Dendritic cell treated with granulocyte-macrophage colony-stimulating factor and Interleukin-4, amounts not matched to agents 40 ng/mL and 50 ng/mL, for 4 days (primary cell): ENCODE data around the gene PTH1R.

Source experiments
- H3K27ac Mint-ChIP-seq: one replicate; pipeline ENCODE4 v1.8.0; 2022; ENCODE audit warnings: mild to moderate bottlenecking, mixed read lengths
- H3K27me3 Mint-ChIP-seq: one replicate; pipeline ENCODE4 v1.8.0; 2022; ENCODE audit warnings: mild to moderate bottlenecking, mixed read lengths
- H3K36me3 Mint-ChIP-seq: one replicate; pipeline ENCODE4 v1.8.0; 2022; ENCODE audit warnings: low read depth, mixed read lengths
- H3K4me1 Mint-ChIP-seq: one replicate; pipeline ENCODE4 v1.8.0; 2022; ENCODE audit warnings: low read depth, mixed read lengths
- H3K4me3 Mint-ChIP-seq: one replicate; pipeline ENCODE4 v1.8.0; 2022; ENCODE audit warnings: mild to moderate bottlenecking, moderate library complexity, mixed read lengths
- H3K9me3 Mint-ChIP-seq: one replicate; pipeline ENCODE4 v1.8.0; 2022; ENCODE audit warnings: mixed read lengths
- intact Hi-C: fragments of 100-400 bp; cut with micrococcal nuclease; formaldehyde crosslinking; loops from one replicate; pipeline ENCODE4 v1.15.0; 2022

The PTH1R gene

DNA sequence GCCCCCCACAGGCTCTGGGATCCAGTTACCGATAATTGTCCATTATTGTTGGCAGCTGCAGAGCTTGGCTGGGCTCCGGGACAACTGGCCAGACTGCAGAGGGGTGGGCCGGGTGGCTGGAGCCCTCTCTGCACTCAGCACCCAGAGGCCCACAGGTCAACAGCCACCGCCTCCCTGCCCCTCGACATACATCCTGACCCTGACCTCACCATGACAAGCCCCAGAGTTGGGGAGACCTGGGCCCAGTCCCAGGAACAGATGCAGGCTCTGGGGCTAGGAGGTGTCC is 22.4 kb downstream of the PTH1R start:
- peaks cover 53% of the 10 kb centered on the region for H3K27me3 Mint-ChIP-seq
- no peaks in the 10 kb centered on the region for H3K9me3 Mint-ChIP-seq
- H3K27ac Mint-ChIP-seq, result no peak overlapping the region
- no peak overlapping the region for H3K4me3 Mint-ChIP-seq
- intact Hi-C loops, result no loop called here
- peaks cover 19% of the 10 kb centered on the region for H3K4me1 Mint-ChIP-seq
- no peaks in the 10 kb centered on the region for H3K36me3 Mint-ChIP-seq

- H3K27ac Mint-ChIP-seq, result no peak overlapping the region
- peaks cover 50% of the 10 kb centered on the region for H3K27me3 Mint-ChIP-seq
- H3K4me1 Mint-ChIP-seq, result peaks cover 19% of the 10 kb centered on the region
- intact Hi-C loops, result no loop called here
- H3K36me3 Mint-ChIP-seq, result no peaks in the 10 kb centered on the region
- no peak overlapping the region for H3K4me3 Mint-ChIP-seq
- H3K9me3 Mint-ChIP-seq, result no peaks in the 10 kb centered on the region
Observed at GRCh38 chr3:46900356-46900755, 22.8 kb downstream of the PTH1R start.

DNA sequence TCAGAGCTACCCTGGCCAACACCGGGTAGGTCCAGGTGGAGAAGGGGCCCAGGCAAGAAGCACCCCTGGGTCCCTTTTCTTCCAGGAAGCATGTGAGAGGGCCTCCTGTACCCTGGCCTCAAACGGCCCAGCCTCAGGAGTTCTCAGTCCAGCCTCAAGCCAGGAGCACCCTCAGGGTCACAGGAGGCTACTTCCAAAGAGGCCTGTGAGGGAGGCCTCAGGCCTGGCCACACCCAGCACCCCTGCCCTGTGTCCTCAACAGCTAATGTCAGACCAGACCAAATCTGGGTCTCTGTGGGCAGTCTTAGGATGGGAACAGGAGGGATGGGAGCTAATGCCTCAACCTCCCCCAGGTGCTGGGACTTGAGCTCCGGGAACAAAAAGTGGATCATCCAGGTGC is 23.5 kb downstream of the PTH1R start:
- H3K27ac Mint-ChIP-seq, result no peak overlapping the region
- no peak overlapping the region for H3K4me3 Mint-ChIP-seq
- H3K36me3 Mint-ChIP-seq, result no peaks in the 10 kb centered on the region
- H3K27me3 Mint-ChIP-seq, result peaks cover 46% of the 10 kb centered on the region
- no peaks in the 10 kb centered on the region for H3K9me3 Mint-ChIP-seq
- peaks cover 19% of the 10 kb centered on the region for H3K4me1 Mint-ChIP-seq
- intact Hi-C loops, result no loop called here

DNA sequence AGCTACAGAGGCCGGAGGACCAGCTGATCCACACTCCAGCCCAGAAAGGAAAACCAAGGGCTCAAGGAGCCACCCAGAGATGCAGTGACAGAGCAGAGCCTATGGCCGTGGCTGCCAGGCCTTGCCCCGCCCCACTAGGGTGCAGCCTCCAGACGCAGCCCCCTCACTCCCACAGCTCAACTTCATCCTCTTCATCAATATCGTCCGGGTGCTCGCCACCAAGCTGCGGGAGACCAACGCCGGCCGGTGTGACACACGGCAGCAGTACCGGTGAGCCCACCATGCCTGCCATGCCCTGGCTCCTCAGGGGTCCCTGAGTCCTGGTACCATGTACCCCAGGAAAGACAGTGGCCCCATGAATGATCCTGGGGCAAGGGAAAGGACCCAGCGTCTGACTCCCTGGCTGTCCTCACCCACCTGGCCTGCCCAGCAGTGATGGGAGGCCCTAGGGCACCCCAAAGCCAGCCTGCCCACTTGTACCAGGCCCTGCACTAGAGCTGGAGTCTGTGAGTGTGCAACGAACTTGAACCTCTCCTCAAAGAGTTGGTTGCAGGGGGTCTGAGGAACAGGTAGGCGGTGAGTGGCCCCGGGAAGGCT is 24.2 kb downstream of the PTH1R start:
- Mint-ChIP-seq H3K4me3 (no peak overlapping the region), H3K9me3 (no peaks in the 10 kb centered on the region), H3K36me3 (no peaks in the 10 kb centered on the region), H3K27me3 (peaks cover 40% of the 10 kb centered on the region), H3K27ac (no peak overlapping the region), H3K4me1 (peaks cover 19% of the 10 kb centered on the region)
- intact Hi-C loops, result no loop called here

- H3K36me3 Mint-ChIP-seq, result no peaks in the 10 kb centered on the region
- intact Hi-C loops, result no loop called here
- no peaks in the 10 kb centered on the region for H3K9me3 Mint-ChIP-seq
- H3K4me1 Mint-ChIP-seq, result peaks cover 19% of the 10 kb centered on the region
- no peak overlapping the region for H3K4me3 Mint-ChIP-seq
- peaks cover 34% of the 10 kb centered on the region for H3K27me3 Mint-ChIP-seq
- H3K27ac Mint-ChIP-seq, result no peak overlapping the region
Observed at GRCh38 chr3:46902188-46902631, 24.7 kb downstream of the PTH1R start.

DNA sequence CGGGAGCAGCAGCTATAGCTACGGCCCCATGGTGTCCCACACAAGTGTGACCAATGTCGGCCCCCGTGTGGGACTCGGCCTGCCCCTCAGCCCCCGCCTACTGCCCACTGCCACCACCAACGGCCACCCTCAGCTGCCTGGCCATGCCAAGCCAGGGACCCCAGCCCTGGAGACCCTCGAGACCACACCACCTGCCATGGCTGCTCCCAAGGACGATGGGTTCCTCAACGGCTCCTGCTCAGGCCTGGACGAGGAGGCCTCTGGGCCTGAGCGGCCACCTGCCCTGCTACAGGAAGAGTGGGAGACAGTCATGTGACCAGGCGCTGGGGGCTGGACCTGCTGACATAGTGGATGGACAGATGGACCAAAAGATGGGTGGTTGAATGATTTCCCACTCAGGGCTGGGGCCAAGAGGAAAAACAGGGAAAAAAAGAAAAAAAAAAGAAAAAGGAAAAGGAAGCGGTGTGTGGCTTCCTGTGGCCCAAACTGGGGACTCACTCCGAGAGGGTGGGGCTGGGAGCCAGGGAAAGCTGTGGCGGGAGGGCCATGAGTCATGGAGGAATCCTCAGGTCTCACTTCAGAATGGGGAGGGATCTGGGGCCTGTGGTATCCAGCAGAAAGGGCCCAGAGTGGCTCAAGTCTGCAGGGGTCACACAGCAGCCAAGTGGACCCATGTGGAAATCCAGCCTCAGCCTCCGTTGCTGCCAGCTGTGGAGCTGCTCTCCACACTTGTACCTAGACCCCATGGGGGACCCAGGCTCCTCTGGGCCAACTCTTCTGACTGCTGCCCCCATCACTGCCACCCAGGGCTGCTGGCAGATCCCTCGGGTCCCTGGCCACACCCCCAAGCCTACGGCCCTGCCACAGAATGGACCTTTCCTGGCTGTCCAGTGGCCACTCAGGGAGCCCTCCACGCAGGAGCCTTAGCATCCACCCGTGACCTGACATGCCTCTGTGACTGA is 26.1 kb downstream of the PTH1R start:
- H3K4me3 Mint-ChIP-seq, result no peak overlapping the region

DNA sequence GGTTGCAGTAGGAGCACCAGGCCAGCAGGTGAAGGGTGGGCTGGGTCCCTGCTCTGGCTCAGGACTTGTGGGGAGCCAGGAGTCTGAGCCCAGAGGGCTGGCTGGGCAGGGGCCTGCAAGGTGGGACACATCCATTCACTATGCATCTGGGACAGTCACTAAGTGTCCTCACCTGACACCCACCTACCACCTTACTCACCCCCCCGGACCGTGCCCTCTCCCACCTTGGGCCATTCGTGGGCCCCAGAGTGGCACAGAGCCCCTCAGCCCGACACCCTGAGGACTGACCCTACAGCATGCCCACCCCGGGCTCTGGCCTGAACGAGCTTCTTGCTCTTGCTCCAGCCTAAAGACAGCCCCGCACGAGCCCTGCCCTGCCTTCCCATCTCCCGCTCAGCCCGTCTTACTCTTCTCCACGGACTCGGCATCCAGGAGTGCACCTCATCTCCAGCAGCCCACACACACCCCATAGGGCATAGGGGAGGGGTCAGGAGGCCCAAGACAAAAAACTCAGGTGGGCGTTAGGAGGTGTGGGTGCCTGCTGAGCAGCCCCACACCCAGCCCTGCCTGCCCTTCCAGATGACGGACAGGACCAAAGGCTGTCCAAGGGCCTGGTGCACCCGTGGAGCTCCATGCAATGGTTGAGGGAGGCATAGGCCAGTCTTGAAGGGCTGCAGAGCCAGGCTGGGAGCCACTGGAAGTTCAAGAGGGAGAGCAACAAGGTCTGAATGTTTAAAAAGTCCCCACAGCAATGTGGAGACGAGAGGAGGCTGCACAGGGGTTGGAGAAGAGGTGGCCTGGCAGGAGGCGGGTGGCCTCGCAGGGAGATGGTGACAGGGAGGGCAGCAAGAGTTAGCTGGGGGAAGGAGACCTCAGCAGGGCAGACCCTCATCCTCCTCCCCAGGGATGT is 27.0 kb downstream of the PTH1R start:
- intact Hi-C loops, result no loop called here
- H3K9me3 Mint-ChIP-seq, result no peaks in the 10 kb centered on the region
- peaks cover 10% of the 10 kb centered on the region for H3K4me1 Mint-ChIP-seq
- H3K27me3 Mint-ChIP-seq, result peaks cover 15% of the 10 kb centered on the region
- no peak overlapping the region for H3K27ac Mint-ChIP-seq
- H3K4me3 Mint-ChIP-seq, result no peak overlapping the region
- no peaks in the 10 kb centered on the region for H3K36me3 Mint-ChIP-seq

More for the DNA sequence above, 26.1 kb downstream of the PTH1R start:
- no peak overlapping the region for H3K27ac Mint-ChIP-seq
- no peaks in the 10 kb centered on the region for H3K36me3 Mint-ChIP-seq
- intact Hi-C loops, result no loop called here
- peaks cover 21% of the 10 kb centered on the region for H3K27me3 Mint-ChIP-seq
- peaks cover 11% of the 10 kb centered on the region for H3K4me1 Mint-ChIP-seq
- H3K9me3 Mint-ChIP-seq, result no peaks in the 10 kb centered on the region

DNA sequence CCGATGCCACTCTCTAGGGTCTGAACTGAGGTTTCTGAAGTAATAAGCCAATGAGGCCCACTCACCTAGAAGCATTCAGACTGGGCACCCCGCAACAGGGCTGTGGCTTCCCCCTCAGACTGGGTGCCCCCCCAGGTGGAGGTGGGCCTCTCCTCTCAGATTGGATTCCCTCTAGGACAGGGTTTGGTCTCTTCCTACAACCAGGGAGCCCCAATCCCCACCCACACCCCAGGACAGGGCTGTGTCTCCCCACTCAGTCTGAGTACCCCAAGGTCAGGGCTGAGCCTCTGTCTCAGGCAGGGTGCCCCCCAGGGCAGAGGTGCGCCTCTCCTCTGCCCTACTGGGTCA is 27.7 kb downstream of the PTH1R start:
- H3K27ac Mint-ChIP-seq, result no peak overlapping the region
- no peaks in the 10 kb centered on the region for H3K9me3 Mint-ChIP-seq
- intact Hi-C loops, result no loop called here
- peaks cover 12% of the 10 kb centered on the region for H3K4me1 Mint-ChIP-seq
- H3K36me3 Mint-ChIP-seq, result no peaks in the 10 kb centered on the region
- no peak overlapping the region for H3K4me3 Mint-ChIP-seq
- peaks cover 10% of the 10 kb centered on the region for H3K27me3 Mint-ChIP-seq

GRCh38 chr3:46905661-46906451 is 28.3 kb downstream of the PTH1R start:
- no peak overlapping the region for H3K4me3 Mint-ChIP-seq

DNA sequence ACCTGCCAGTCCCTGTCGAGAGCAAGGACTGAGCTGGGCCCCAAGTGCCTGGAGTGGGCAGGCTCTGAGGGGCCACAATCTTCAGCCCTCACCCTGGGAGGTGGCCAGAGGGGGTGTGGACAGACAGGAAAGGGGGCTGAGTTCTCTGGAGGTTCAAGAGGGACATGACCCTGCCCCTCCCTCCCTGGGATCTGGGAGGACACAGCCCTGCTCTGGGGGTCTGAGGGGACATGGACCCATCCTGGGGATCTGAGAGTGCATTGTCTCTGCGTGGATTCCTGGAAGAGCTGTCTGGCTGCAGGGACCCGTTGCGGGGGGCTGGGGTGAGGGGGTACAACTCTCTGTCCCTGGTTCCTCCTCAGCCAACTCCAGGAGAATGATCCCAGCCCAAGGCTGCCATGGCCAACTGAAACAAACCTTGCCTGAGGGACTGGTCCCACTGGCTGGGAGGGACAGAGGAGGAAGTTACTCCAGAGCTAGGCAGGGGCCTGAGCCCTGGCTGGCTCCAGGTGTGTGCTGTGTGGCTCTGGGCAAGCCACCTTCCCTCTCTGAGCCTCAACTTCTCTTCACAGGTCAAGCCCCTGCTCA is 29.0 kb downstream of the PTH1R start:
- peaks cover 5% of the 10 kb centered on the region for H3K27me3 Mint-ChIP-seq
- H3K27ac Mint-ChIP-seq, result no peak overlapping the region

More at GRCh38 chr3:46905661-46906451, 28.3 kb downstream of the PTH1R start:
- Mint-ChIP-seq H3K4me1 (peaks cover 12% of the 10 kb centered on the region), H3K9me3 (no peaks in the 10 kb centered on the region), H3K27ac (no peak overlapping the region), H3K27me3 (peaks cover 5% of the 10 kb centered on the region), H3K36me3 (no peaks in the 10 kb centered on the region)
- intact Hi-C loops, result no loop called here

GRCh38 chr3:46907271-46907670 is 29.8 kb downstream of the PTH1R start:
- H3K4me1 Mint-ChIP-seq, result peaks cover 12% of the 10 kb centered on the region
- intact Hi-C loops, result no loop called here
- H3K9me3 Mint-ChIP-seq, result no peaks in the 10 kb centered on the region
- no peak overlapping the region for H3K27ac Mint-ChIP-seq
- peaks cover 3% of the 10 kb centered on the region for H3K36me3 Mint-ChIP-seq
- H3K4me3 Mint-ChIP-seq, result no peak overlapping the region
- H3K27me3 Mint-ChIP-seq, result peaks cover 5% of the 10 kb centered on the region

More for the DNA sequence above, 29.0 kb downstream of the PTH1R start:
- no peaks in the 10 kb centered on the region for H3K36me3 Mint-ChIP-seq
- no peaks in the 10 kb centered on the region for H3K9me3 Mint-ChIP-seq
- peaks cover 12% of the 10 kb centered on the region for H3K4me1 Mint-ChIP-seq
- intact Hi-C loops, result no loop called here
- H3K4me3 Mint-ChIP-seq, result no peak overlapping the region

- no peaks in the 10 kb centered on the region for H3K9me3 Mint-ChIP-seq
- peaks cover 6% of the 10 kb centered on the region for H3K36me3 Mint-ChIP-seq
- intact Hi-C loops, result loop anchor here (2.0 kb wide), 1 partner anchor 41 kb away; no protein-coding TSS in a partner anchor
- peaks cover 3% of the 10 kb centered on the region for H3K27me3 Mint-ChIP-seq
- H3K4me3 Mint-ChIP-seq, result no peak overlapping the region
- peaks cover 12% of the 10 kb centered on the region for H3K4me1 Mint-ChIP-seq
- no peak overlapping the region for H3K27ac Mint-ChIP-seq
Observed at GRCh38 chr3:46907960-46908293, 30.4 kb downstream of the PTH1R start.
